HG03521 (cell line): Measurements from ENCODE around the gene PYHIN1.

ENCODE experiments used
- ATAC-seq: cut with Tn5 transposase; IDR thresholded peaks from one replicate; pipeline ENCODE4 v1.9.1; 2021; ENCODE audit warnings: mild to moderate bottlenecking, moderate library complexity; ENCODE audit not compliant: unreplicated experiment

The PYHIN1 gene

DNA sequence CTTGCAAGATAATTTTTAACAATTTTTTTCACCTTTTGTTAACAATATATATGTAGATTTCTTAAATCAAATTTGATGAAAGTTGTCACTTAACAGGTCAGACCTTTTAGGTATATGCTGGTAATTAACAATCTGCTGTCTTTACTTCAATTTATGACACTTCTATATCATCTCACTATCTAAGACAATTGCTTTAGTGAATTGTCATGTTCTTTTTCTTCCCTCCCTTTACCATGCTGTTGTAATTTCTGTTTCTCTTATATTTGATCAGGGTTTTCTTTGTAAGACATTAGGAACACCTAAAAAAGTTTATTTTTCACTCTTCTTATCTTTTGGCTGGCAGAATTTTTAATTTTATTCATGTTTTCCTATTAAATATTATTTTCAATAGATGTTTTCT lies 80.4 kb downstream of the PYHIN1 start:
- ATAC-seq, result no peak

DNA sequence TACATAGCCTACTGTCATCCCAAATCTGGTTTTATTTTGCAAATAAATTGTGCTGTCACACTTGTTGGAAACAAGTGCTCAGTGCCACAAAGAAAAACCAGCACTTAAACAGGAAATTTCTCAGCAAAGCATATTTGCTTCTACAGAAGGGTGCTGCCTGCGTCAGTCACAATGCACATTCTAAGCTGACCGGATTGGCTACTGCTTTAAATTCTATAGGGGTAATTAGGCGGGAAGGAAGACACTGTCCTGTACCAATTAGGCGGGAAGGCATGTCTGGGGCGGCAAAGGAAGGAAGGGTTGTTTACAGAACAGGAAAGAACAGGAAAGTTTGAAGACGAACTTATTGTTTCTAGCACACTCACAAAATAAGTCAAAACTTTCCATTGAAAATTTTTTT lies 81.1 kb downstream of the PYHIN1 start:
- no peak for ATAC-seq

DNA sequence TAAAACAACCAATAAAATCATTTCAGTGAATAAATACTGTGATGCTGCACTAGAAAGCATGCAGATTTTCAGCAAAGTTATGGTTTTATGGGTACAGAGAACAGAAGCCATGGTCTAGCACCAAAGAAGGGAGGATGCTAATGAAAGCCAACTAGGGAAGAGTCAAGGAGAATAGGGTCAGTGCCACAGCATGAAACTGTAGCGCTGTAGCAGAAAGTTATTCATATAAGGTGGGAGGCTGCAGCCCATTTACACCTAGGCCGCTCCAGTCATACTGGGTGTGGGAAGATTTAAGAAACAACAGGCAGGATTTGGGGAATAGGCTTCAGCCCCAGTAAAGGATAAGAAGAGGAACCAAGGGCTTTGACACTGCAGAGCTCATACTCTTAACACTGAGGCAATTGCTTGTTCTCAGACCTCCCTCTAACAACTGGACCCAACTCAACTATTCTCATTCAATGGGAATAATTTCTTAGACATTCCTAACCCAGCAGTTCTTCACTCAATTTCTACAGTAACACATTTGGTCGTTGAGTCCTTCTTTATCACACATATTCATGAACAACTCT lies 82.7 kb downstream of the PYHIN1 start:
- ATAC-seq, result no peak

DNA sequence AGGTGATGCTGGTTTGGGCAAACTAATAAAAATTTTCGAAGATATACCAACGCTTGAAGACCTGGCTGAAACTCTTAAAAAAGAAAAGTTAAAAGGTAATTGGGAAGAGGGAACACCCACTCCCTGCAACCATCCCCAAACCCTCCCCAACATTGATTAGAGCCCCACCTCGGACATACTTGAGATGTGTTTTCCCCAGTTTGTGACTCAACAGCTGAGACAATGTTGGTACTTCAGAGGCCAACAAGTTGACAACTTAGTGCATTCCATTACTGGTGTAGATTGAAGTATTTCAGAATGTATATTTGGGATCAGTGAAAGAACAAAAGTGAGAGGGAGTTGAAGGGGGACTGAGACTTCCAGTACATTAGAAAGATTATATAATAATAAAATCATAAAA lies 83.5 kb downstream of the PYHIN1 start:
- ATAC-seq, result no peak

DNA sequence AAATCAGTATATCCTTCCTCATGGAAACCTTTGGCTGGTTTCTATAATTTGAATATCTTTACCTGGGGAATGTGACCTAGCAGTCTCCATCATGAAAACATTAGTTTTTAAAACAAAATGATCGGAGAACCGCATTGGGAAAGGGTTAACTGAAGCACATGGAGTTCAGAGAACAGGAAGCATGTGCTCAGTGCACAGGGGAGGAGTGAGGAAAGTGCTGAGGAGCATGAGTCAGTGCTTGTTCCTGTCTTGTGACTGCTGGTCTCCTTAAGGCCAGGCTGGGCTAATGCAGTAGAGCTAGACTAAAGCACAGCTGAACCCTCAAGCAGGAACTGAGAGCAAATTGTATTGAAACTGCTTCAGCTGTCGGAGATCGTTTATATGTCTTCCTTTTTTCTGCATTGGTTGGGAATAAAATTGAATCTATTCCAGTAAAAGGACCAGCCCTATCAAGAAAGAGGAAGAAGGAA lies 84.1 kb downstream of the PYHIN1 start:
- peak; percentile 98 for ATAC-seq

DNA sequence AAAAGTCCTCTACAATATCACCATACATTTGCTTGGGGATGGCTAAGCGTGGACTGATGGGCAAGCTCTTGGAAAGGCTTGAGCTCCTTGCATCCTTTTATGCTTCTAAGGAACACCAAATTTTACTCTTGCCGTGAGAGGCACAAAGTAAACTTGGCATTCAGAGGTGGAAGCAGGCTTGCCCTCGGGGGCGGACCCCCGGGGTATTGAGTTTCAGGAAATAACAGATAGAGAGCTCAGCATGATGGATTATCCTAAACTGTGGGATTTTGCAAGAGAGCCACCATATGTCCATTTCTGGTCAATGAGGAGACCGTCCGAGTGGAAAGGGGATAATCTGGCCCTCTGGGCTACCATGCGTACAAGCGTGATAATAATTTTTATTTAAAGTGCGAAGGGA lies 92.4 kb downstream of the PYHIN1 start:
- no peak for ATAC-seq

DNA sequence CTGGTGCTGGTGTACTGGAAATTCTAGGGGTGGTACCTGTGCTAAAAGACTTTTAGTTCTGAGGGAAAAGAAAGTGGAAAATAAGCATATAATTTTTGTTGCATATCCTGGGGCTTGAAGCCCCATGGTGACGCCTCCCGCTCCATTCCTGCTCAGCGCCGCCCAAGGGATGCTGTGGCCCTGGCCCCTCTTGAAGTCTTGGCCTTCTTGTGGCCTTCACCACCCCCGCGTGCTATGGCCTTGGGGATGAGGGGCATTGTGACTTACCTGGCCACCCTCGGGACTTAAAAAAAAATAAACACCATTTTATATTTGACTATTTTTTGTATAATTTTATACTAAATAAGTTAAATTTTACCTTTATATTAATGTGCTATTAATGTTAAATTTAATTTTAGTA lies 93.7 kb downstream of the PYHIN1 start:
- no peak for ATAC-seq
